ENCODE results near the gene S1PR3. TPM values are rescaled to one million over a fixed set of nuclear protein-coding genes. Genes with fewer than 3 reads are reported as not detected.

Gene S1PR3
- total RNA-seq, 2 donors from 2014 or later, result 26.8 to 34.7 TPM

DNA sequence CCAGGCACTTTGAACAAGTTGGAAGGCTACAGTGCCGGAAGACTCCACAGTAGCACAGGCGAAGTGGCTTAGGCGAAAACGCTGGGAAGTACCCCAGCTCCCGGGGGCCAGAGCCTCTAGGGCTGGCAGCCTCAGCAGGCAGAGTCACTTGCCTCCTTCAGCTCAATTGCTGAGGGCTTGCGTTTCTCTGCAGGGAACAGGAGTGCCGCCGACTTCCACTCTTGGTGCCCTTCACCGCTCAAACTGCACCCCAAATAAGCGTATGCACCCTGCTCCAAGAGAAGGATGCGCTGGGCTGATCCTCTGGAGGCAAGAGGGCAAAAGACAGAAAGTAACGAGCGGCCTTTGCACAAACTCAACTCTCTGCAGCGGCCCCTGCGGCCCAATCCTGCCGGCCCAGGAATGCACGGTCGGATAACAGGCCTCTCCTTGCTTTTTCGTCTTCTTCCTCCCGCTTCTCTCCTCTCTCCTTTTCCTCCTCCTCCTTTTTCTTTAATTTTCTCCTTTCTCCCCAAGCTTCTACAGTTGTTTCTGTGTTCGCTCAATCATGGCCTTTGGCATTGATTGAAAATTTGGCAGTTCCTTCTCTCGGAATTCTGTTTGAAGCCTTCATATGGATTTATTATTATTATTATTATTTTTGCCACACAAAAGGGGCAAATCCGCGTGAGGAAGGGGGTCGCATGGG lies 1.1 kb upstream of the S1PR3 start:
- H3K4me1 ChIP-seq, result peaks cover 0 to 40% of the 10 kb centered on the region in 2 donors
- H3K27me3 ChIP-seq, result no peaks in the 10 kb centered on the region
- H3K27ac ChIP-seq, result peak overlapping the region; percentile 85 to 90
- no peak for DNase-seq (ENCODE audit: low spot score)
- peak overlapping the region in 1 of 2 donors; percentile 83 for H3K4me3 ChIP-seq
- H3K9me3 ChIP-seq, result no peaks in the 10 kb centered on the region
- TF ChIP-seq, protein P1, sequence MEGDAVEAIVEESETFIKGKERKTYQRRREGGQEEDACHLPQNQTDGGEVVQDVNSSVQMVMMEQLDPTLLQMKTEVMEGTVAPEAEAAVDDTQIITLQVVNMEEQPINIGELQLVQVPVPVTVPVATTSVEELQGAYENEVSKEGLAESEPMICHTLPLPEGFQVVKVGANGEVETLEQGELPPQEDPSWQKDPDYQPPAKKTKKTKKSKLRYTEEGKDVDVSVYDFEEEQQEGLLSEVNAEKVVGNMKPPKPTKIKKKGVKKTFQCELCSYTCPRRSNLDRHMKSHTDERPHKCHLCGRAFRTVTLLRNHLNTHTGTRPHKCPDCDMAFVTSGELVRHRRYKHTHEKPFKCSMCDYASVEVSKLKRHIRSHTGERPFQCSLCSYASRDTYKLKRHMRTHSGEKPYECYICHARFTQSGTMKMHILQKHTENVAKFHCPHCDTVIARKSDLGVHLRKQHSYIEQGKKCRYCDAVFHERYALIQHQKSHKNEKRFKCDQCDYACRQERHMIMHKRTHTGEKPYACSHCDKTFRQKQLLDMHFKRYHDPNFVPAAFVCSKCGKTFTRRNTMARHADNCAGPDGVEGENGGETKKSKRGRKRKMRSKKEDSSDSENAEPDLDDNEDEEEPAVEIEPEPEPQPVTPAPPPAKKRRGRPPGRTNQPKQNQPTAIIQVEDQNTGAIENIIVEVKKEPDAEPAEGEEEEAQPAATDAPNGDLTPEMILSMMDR (IDR thresholded peaks at IDR 0.05), result no peak
- peaks cover 2% of the 10 kb centered on the region for H3K36me3 ChIP-seq

DNA sequence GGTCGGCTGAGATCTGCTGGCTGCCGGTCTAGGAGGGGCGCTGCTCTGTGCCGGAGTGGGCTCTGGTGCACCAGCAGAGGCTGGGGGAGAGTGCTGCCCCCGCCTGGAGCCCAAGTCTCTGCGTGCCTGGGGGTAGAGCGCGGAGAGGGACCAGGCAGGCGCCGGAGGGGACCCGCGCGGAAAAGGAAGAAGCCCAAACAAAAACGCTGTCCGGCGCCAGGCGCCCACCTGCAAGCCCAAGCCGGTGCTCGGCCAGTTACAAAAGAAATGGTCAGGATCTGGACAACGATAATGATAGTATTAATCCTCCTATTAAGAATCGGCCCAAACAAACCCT lies 571 bp upstream of the S1PR3 start:
- H3K27me3 ChIP-seq, result no peaks in the 10 kb centered on the region
- H3K4me3 ChIP-seq, result peak overlapping the region; percentile 83 to 89
- TF ChIP-seq, protein P1 (IDR thresholded peaks at IDR 0.05), result peak in 1 of 2 donors; percentile 53
- H3K27ac ChIP-seq, result peak overlapping the region; percentile 85 to 90
- no peaks in the 10 kb centered on the region for H3K9me3 ChIP-seq
- peaks cover 7% of the 10 kb centered on the region for H3K36me3 ChIP-seq
- peaks cover 0 to 40% of the 10 kb centered on the region in 2 donors for H3K4me1 ChIP-seq
- DNase-seq (ENCODE audit: low spot score), result no peak

DNA sequence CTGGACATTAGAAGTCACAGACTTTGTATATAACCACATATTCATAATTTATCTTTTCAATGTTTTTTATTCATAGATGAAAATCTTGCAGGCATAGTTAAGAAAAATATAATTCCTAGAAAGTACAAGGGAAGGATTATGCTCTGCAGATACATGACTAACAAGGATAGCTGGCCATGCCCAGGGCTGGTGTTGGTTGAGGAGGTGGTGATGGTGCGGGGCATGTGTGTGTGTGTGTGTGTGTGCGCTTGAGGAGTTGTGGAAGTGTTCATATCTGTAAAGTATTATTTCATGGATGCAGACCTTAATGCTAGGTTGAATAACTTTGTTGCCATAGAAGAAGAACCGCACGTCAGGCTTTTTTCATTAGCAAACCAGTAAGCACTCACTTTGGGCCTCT lies 1.3 kb downstream of the S1PR3 start:
- H3K27me3 ChIP-seq, result no peaks in the 10 kb centered on the region
- peak overlapping the region in 1 of 2 donors; percentile 90 for H3K27ac ChIP-seq
- peaks cover 0 to 44% of the 10 kb centered on the region in 2 donors for H3K4me1 ChIP-seq
- peak; percentile 59 for DNase-seq (ENCODE audit: low spot score)
- no peaks in the 10 kb centered on the region for H3K9me3 ChIP-seq
- TF ChIP-seq, protein P1 (IDR thresholded peaks at IDR 0.05), result no peak
- H3K4me3 ChIP-seq, result peak overlapping the region; percentile 83 to 89
- H3K36me3 ChIP-seq, result peaks cover 17% of the 10 kb centered on the region

DNA sequence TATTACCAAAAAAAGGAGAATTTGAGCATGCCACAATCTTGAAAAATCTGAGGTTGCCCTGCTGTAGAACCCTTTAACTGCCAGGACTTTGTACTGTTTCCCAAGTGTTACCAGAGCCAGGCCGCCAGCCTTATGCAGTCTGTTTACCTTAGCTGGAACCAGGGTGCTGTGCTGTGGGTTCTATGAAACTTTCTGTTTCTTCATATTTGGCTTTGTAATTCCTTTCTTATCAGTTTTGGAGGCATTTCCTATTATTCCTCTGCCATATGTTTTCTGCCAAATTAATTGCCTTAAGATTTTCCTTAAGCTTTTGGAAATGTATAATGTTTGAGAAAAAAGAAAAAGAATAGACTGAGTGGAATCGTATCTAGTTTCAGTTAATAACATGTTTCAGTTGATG lies 2.1 kb downstream of the S1PR3 start:
- H3K4me1 ChIP-seq, result peaks cover 0 to 52% of the 10 kb centered on the region in 2 donors
- TF ChIP-seq, protein P1 (IDR thresholded peaks at IDR 0.05), result no peak
- no peaks in the 10 kb centered on the region for H3K9me3 ChIP-seq
- peaks cover 18% of the 10 kb centered on the region for H3K36me3 ChIP-seq
- peak; percentile 46 for DNase-seq (ENCODE audit: low spot score)
- no peak overlapping the region for H3K27ac ChIP-seq
- H3K4me3 ChIP-seq, result peak overlapping the region; percentile 83 to 89
- no peaks in the 10 kb centered on the region for H3K27me3 ChIP-seq

- H3K4me3 ChIP-seq, result peak overlapping the region; percentile 83 to 89
- peaks cover 18% of the 10 kb centered on the region for H3K36me3 ChIP-seq
- DNase-seq (ENCODE audit: low spot score), result peak; percentile 57
- peaks cover 0 to 58% of the 10 kb centered on the region in 2 donors for H3K4me1 ChIP-seq
- no peak overlapping the region for H3K27ac ChIP-seq
- no peaks in the 10 kb centered on the region for H3K9me3 ChIP-seq
- TF ChIP-seq, protein P1 (IDR thresholded peaks at IDR 0.05), result no peak
- H3K27me3 ChIP-seq, result no peaks in the 10 kb centered on the region
These were observed 2.7 kb downstream of the S1PR3 start for GRCh38 chr9:88993871-88994460.

Data from right atrium auricular region (tissue), 2 donors.